UCSD-AML1 (cell line): Measurements from ENCODE around the gene TNFRSF8.
"Not testable (repeated sequence)": the region's sequence is repeated elsewhere in the genome, so short reads cannot be mapped to it uniquely, and the experiment has no call there.

Source experiments
- DNase-seq: peaks from one replicate; lab custom pipeline; 2025; ENCODE audit not compliant: unreplicated experiment; lab: John Stamatoyannopoulos, UW

The TNFRSF8 gene

DNA sequence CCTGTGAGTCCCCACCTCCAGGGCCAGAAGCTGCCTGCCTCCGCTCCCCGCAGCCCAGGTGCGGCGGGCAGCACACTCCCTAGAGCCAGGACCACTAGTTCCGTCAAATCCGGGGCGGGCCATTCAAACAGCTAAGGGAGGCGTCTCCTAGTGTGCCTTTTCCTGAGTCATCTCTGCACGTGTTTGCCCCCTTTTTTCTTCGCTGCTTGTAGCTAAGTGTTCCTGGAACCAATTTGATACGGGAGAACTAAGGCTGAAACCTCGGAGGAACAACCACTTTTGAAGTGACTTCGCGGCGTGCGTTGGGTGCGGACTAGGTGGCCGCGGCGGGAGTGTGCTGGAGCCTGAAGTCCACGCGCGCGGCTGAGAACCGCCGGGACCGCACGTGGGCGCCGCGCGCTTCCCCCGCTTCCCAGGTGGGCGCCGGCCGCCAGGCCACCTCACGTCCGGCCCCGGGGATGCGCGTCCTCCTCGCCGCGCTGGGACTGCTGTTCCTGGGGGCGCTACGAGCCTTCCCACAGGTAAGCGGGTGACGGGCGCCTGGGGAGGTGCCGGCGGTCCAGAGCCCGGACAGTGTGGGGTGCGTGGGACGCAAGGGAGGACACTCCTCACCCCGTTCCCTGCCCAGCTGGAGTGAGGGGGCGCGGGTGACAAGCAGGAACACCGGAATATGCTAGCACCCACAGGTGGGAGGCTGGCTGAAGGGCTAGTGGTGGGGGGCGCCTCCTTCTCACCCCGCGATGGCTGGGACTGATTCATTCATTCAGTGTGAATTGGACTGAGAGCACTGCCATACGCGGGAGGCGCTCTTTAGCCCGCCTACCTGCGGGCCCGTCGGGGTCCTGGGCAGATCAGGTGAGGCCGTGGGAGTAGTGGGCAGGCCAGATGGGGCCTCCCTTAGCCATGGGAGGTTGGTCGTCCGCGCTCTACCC, at the start of gene TNFRSF8:
Gene TNFRSF8 (plus strand): TSS at position 163 of the 932 bp plus-strand sequence. CDS start 296 bp downstream, at position 459.
- peak; percentile 29 for DNase-seq

DNA sequence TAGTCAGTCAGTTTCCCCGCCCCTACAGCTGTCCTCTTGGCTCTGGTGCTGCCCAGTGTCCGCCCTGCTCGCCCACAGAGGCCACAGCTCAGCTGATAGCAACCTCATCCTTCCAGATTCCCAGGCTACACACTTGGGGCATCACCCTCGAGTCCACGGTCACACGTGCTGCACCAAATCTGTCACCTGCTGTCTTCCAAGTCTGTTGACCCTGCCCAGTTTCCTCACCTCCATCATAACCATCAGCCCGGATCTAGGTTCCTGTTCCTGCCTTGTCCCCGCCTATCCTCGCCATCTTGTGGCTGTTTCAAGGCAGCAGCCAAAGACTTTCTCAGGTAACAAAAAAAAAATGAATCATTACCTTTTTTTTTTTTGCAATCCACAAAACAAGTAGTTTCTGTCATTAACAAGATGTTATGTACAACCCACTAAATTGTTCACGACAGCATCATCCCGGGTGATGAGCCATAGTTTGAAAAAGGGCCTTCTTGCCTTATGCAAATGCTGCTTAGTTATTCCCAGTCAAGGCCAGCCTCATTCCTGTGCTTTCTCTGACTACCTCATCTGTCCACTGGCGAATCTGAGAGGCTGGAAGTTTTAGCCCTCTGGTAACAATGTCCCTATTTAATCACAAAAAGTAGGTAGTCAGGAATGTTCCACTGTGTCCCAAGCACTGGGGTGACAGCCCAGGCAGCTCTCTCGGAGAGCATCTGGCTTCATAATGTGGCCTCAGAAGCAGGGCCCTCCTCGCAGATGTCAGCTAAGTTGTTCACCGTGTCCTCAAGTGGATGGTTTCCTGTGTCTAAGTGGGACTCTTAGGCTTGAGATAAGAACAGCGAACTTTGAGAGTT, 48.7 kb upstream of the TNFRSF8 start:
- no peak for DNase-seq

DNA sequence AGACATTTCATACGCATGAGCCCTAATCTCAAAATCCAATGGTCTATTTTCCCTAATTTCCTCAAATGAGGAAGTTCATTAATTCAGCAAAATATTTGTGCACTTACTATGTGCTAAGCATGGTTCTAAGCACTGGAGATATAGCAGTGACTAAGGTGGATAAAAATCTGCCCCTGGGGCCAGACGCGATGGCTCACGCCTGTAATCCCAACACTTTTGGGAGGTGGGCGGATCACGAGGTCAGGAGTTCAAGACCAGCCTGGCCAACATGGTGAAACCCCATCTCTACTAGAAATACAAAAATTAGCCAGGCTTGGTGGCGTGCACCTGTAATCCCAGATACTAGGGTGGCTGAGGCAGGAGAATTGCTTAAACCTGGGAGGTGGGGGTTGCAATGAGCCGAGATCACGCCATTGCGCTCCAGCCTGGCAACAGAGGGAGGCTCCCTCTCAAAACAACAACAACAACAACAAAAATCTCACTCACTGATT, 48.1 kb upstream of the TNFRSF8 start:
- no peak for DNase-seq

DNA sequence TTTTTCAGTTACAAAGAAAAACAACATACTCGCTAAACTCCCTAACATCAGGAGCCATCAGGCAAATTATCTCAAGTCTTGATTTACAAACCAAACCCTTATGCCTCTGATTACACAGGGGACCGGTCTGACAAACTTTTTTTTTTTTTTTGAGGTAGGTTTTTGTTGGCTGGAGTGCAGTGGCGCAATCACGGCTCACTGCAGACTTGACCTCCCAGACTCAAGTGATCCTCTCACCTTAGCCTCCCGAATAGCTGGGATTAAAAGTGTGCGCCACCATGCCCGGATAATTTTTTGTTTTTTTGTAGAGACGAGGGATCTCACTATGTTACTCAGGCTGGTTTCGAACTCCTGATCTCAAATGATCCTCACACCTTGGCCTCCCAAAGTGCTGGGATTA, 47.6 kb upstream of the TNFRSF8 start:
- no peak for DNase-seq

DNA sequence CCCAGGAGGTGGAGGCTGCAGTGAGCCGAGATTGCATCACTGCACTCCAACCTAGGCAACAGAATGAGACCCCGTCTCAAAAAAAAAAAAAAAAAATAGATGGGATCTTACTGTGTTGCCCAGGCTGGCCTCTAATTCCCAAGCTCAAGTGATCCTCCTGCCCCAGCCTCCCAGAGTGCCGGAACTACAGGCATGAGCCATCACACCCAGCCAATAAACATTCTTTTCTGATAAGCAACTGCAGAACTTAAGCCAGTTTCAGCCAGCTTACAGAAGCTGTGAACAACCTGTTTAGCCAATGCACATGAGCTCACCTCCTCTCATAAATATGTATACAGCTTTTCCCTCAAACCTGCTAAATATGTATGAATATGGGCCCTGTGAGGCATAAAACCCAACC, 46.9 kb upstream of the TNFRSF8 start:
- DNase-seq = no peak

DNA sequence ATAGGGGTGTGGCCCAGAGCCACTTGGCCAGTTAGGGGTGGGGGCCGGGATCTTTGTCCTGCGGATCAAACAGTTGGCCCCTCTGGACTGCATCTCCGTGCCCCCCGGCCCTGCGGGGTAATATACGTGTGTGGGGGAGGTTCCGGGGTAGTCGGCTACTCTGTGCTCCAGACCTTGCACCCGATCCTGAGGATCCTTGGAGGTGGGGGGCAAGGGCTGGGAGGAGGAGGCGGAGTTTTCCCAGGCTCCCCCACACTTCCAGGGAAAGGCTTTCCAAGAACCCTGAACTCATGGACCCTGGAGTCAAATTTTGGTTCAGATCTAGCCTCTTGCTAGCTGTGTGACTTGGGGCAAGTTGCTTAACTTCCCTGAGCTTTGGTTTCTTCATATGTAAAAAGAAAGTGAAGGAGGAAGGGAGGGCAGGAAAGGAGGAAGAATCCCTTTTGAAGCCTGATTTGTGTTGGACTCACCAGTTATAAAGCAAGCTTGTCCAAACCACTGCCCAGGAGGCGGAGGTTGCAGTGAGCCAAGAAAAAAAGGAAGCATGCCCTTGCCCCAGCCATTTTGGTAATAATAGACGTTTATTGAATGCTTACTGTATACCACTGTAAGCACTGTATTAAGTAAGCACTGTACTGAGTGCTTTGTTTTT, 43.1 kb upstream of the TNFRSF8 start:
- no peak for DNase-seq

DNA sequence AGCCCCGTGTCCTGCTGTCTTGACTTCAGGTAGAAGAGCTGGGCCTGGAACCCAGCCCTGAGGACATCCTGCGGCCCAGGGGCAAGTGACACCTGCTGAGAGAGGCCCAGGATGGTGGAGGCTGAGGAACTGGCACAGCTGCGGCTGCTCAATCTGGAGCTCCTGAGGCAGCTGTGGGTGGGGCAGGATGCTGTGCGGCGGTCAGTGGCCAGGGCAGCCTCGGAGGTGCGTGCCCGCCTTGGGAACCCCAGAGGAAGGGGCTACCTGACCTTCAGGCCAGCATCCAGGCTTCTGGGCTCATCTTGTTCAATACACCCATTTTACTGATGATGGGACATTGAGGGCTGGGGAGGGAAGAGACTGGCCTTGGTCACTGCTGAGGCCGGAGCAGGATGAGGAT, 41.5 kb upstream of the TNFRSF8 start:
- DNase-seq = no peak

DNA sequence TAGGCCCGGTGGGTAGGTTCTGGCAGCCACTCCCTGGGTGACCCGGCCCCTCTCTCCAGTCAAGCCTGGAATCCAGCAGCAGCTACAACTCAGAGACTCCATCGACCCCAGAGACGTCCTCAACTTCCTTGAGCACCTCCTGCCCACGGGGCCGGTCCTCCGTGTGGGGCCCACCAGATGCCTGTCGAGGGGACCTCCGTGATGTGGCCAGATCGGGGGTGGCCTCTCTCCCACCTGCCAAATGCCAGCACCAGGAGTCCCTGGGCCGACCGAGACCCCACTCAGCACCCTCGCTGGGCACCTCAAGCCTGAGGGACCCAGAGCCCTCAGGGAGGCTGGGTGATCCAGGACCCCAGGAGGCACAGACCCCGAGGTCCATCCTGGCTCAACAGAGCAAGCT, 41.1 kb upstream of the TNFRSF8 start:
- no peak for DNase-seq

DNA sequence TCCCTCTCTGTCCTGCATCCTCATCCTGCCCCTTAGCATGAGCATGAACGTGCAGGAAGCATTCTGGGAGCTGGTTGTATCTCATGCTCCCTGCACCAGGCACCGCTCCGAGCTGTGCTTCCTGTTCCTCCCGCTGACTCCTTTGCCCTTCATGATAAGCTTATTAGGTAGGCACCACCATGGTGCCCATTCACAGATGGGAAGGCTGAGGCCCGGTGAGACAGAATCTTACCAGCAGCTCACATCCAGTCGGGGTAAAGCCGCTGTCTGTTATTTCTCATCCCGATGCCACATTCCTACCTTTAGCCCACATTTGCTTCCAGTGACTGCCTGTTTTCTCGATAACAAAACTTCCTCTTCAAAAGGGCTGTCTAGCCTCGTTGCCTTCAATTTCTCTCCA, 36.5 kb upstream of the TNFRSF8 start:
- DNase-seq = no peak

DNA sequence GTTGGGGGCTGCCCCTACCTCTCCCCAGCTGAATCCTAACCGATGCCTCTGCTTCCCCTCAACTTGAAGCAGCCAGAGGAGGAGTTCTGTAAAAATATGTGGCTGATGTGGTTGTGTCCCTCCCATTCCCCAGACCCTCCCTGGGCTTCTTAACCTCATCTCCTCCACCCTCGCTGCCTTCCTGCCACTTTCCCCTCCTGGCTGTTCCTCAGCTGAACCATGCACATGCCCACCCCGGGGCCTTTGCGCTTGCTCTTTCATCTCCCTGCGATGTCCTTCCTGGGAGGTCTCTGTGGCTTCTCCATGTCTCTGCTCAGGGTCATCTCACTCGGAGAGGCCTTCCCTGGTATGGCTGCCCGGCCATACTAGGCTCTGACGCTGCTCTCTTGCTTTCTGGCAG, 34.9 kb upstream of the TNFRSF8 start:
- no peak for DNase-seq

DNA sequence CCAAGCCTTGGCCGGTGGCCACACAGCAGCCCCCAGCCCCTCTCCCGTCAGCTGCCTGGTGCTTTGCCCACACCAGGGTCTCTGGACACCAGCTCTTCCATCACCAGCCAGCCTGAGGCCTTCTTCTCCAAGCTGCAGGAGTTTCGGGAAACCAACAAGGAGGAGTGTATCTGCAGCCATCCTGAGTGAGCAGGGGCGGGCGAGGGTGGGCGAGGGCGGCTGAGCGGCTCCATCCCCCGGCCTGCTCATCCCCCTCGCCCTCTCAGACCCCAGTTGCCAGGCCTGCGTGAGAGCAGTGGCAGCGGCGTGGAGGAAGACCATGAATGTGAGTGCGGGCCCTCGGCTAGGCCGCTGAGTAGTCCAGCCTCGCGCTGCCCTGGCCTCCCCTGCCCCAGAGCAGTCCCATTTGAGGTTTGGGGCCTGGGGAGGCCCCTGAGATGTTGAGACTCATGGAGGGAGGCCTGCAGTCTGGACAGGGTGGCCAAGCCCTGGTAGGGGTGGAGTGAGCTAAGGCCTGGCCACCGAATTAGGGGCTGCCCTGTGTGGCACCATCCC, 34.1 kb upstream of the TNFRSF8 start:
- DNase-seq = no peak

DNA sequence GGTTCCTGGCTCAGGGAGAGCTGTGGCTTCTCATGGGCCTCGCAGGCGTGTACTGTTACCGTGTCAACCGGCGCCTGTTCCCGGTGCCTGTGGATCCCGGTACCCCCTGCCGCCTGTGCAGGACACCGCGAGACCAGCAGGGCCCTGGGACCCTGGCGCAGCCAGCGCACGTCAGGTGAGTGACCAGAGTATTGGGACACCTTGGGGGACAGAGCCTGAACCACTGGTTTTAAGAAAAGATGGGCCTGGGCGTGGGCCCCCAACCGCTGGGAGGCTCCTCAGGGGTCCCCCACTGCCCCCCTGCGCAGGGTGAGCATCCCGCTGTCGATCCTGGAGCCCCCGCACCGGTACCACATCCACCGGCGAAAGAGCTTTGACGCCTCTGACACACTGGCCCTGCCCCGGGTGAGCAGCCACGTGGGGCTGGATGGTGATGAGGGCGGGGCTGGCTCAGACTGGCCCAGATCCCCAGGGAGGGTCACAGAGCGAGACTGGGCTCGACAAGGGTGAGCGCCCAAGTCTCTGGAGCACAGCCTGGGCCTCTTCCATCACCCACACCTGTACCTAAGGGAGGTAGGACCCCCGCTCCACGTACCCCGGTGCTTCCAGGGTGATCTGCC, 33.3 kb upstream of the TNFRSF8 start:
- DNase-seq = no peak

DNA sequence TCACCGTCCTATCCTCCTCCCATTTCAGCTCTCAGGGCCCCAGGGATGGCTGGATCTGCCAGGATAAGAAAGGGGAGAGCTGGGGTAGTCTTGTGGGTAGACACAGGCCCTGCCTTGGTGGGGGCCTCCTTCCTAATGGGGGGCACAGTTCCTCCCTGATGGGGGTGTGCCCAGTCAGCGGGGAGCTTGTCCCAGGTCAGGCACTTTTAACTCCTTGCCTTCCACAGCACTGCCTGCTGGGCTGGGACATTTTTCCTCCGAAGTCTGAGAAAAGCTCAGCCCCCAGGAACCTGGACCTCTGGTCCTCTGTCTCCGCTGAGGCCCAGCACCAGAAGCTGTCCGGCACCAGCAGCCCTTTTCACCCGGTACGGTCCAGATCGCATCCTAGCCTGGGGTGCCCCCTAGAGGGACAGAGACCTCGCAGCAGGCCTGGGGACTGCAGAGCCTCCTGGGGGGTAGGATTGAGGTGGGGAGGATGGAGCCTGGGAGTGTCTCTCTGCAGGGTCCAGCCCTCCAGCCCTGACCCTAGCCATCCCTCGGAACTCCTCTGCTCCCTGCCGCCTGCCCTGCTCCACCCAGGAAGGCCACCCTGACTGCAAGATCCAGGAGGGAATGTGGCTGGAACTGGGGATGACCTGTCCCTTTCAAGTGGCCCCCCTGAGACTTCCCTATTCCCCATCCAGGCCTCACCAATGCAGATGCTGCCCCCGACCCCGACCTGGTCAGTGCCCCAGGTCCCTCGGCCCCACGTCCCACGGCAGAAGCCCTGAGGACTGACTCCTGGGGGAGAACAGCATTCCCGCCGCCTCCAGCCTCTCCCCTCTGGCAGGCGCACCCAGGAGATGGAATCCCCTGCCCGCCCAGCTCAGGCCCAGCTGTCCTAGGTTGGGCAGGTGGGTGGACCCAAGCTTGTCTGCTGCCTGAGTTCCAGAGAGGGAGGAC, 31.8 kb upstream of the TNFRSF8 start:
- DNase-seq = peak; percentile 38

DNA sequence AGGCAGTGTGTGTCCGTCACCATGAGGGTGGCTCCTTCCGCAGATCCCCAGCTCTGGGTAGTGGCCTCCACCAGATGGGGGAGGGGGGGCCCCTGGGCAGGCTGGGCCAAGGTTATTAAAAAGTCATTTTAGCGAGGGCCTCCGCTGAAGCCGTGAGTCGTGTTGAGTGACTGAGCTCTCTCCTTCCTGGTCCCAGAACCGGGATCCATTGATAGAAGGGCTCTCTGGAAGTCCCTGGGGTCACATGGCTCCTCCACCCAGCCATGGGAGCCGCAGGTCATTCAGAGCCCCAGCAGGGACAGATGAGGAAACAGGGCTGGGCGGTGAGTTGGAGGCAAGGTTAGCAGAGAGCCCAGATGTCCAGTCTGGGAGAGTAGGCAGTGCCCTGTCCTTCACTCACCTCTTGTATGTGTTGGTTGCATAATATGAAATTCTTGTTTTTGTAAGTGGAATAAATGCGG, 30.9 kb upstream of the TNFRSF8 start:
- no peak for DNase-seq

DNA sequence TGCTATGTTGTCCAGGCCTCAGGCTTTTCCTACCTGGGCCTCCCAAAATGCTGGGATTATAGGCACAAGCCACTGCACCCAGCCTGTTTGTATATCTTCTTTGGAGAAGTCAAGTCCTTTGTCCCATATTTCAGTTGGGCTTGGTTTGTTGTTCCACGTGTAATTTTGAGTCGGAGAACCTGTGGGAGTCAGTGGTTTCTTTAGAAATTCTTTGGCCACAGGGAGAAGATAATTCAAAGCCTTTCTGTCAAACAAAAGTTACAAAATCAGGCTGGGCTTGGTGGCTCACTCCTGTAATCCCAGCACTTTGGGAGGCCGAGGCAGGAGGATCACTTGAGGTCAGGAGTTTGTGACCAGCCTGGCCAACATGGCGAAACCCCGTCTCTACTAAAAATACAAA, 29.7 kb upstream of the TNFRSF8 start:
- DNase-seq = not testable (repeated sequence)

DNA sequence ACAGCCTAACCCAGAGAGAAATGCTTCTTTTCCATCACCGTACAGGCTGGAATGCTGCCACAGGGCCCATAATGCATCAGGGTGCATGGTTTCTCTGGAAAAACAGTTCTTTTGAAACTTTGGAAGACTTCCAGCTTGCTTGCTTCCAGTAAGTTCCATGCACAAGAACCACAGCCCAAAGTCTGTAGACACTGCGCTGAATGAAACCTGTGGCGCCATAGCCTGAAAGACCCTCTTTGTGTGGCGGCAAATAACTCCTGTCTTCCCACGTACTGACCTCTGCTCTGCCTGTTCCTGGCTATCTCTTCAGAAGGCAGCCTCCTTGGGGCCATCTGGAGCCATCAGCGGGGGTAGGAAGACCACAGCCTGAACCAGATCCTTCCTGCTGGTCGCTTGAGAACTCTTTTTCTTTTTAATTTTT, 28.7 kb upstream of the TNFRSF8 start:
- DNase-seq = no peak

DNA sequence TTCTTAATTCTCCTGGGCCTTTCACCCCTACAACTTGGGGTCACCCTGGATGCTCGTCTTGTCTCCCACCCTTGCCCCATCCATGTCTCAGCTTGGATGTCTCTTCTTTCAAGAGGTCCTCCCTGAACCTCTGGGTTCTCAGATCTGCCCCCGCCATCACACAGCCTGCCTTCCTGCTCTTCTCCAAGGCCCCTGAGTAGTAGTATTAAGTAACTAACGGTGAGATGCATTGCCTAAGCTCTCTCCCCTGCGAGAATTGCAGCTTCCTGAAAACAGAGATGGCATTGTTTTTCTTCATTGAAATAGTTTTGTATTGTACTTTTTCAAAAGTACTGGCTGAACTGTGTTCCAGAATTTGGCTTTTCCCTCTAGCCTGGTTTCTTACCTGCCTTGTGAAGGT, 27.8 kb upstream of the TNFRSF8 start:
- no peak for DNase-seq

DNA sequence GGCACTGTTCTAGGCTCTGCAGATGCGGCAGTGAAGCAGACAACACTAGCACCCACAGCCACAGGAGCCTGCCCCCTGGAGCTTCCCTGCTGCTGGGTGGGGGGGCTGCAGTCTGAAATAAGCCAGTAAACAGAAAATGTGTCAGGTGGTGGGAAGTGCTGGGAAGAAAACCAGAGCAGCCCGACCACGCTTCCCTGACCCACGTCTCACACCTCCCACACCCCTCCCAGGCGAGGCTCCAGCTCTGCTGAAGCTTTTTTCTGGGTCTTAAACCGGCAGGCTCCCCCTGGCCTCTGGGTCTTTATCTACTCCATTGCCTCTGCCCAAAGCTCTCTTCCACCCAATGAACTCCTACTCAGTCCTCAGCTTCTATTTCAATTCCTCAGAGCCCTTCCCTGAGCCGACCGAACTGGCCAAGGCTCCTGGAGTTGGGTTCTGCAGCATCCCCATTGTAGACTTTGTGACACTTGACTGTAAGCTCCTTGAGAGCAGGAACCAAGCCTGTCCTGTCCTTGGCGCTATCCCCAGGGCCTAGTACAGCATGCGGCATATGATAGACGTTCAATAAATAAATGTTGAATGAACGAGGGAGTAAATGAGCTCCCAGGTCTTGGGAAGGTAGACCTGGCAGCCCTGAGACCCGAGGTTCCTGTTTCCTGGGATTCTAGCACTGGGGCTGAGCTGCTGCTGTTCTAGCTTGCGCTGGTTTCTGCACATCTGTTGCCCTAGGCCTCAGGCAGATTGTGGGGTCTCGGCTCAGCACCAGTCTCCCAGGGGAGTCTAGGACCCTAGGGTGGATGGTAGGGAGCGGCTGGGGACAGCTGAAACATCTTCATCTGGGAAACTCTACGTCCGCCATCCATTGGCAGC, 25.4 kb upstream of the TNFRSF8 start:
- no peak for DNase-seq
